GM18867 (cell line): Measurements from ENCODE around the gene RND3.

Experiments
- ATAC-seq: cut with Tn5 transposase; IDR thresholded peaks from one replicate; pipeline ENCODE4 v1.9.1; 2021; ENCODE audit warnings: mild to moderate bottlenecking, moderate library complexity; ENCODE audit not compliant: unreplicated experiment

RND3 gene

DNA sequence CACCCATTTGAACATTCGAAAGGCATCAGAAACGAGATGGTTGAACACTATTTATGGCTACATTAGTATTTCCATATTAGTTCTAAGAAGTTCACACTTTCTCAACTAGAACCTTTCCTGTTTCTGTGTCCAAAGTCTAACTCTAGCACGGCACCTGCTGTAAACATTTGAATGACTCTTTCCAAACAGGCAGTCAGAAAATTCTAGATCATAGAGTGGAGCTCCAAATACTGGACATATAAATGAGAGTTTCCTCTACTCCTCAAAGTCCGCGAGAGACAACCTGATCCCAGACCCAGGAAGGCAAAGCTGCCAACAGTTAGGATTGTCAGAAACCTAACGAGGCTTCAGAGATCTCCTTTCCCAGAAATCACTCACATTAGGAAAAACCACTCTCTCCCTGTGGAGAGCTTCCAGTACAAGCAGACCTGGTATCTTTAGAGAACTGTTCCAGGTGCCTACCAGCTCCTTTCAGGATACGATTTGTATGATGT lies 10.6 kb downstream of the RND3 start:
- ATAC-seq = peak; percentile 61

DNA sequence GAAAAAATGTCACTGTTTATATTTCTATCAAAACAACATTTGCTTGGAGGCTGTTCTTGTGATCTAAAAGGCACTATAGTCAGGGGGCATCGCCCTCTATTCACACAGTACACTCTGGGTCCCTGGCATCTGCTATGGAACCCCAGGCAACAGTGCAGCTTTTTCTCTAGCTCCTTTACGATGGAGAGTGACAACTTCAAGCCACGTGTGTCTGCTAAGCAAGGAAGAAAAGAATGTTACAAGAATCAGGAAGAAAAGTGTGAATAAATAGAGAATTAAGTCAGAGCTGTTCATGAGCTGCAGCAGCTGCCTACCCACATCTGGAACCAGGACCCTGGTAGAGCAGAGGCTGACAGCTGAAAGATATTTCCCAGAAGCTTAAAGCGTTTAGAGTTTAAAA lies 11.2 kb downstream of the RND3 start:
- peak; percentile 1 for ATAC-seq

DNA sequence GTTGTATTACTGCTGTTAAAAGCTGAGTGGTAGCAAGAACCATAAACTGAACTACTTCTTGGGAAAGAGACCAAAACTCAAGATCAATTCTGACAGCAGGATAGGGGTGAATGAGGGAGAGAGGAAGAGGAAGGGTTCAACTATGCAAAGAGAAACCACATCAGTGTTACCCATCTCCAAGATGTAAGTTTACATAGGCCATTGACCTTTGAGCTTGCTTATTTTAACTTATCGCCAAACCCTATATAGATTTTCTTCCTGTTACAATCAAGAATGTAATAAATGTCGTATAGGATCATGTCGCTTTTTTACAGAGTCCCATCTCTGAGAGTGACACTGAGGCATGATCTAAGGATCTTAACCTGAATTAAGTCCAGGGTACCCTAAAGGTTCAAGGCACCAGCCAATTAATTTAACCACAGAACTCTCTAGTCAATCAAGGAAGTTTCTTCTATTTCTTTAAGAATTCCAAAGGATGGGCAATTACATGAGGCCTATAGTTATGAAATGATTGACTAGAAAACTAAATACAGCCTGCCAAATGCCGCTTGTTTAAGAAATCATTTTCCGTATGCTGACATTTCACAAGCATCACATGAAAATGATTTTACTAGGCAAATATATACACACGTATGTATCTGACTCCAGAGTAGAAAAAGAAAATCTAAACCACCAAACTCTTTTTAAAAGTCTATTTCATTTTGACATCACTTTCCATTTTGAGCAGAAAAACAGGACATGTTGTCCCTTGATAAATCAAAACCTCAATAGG lies 11.8 kb downstream of the RND3 start:
- ATAC-seq = no peak

DNA sequence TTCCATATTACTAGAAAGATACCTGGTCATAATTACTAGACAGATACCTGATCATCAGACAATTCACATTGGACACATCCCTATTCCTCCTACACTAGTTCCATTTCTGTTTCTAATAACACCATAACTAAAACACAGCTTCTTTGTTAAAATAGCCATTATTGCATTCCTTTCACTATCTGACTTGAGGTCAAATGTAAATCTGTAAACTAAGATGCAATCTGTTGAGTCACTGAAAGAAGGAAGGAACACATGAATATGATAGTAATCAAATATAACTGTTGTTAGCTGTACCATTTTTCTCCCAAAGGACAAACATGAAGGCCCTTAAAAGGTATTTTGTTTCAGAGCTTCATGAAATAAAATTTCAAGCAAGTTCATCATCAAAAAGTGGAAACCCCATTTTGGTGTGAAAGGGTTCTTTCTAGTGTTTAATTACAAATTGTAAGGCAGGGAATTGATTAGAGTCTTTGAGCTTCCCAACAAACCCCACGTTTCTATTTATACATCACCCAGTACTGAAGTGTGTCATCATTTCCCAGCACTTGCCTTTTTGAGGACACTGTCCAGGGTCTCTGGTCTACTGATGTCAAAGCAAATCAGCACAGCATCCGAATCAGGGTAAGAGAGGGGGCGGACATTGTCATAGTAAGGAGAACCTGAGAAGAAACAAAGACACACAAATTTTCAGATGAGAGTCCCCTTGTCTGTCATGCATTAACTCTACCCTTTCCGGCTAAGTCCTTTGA lies 13.0 kb downstream of the RND3 start:
- ATAC-seq = no peak

DNA sequence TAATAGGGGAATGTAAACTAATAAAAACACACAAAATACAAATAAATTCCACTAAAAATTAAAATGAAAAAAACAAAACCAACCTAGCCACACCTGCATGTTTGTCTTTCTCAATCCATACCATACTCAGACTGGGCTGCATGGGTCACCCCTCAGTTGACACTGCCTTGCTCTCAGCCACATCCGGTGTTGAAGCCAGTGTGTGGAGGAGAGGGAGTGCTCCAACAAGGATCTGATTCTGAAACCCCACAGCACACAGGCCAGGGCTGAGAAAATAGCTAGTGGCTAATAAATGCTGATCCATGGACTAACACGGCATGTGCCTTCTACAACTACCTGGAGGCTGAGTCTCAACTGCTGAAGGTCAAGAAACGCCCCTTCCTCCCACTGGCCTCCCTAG lies 13.7 kb downstream of the RND3 start:
- no peak for ATAC-seq

DNA sequence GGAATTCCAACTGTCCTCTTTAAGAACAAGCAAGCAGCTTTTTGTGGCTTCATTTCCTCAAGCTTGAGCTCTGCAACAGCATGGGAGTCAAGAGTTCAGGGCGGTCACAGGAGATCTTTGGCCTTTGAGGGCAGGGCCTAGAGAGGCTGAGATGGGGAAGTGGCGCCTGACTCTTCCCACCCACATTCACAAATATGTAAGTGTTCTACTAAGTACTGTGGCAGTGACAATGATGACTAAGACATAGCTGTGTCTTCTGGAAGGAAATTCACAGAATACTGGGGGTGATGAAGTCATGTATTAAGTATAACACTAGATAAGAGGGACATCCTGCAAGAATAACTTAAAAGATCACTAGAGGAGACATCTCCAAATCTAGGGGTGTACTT lies 15.0 kb downstream of the RND3 start:
- peak; percentile 87 for ATAC-seq

DNA sequence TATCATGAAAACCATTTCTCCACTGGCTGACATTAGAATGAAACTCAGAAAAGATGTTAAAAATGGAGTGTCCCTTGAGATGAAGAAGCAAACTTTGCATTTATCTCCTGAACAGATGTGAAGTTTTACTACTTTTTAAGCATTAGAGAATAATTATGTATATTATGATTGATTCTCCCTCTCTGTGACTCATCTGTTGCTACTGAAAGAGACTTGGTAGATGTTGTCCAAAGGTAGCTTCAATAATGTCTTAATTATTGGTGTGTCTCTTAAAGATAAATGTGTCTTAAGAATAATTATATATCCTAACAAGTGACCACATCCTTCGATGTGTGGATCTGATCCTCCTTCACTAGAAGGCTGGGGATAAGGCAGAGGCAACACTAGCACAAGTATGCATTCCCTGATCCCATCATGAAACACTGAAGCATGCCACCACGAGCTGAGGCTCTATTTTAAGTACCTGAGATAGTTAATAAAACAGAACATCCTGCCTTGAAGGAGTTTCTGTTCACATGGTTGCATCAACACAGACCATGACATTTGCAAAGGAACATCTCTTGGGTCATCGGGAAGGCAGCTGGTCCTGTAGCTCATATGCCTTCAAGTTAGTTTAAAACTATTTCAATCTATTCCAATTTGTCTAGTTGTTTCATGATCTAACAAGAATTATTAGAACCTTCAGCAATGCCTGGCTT lies 15.5 kb downstream of the RND3 start:
- ATAC-seq = peak; percentile 14

DNA sequence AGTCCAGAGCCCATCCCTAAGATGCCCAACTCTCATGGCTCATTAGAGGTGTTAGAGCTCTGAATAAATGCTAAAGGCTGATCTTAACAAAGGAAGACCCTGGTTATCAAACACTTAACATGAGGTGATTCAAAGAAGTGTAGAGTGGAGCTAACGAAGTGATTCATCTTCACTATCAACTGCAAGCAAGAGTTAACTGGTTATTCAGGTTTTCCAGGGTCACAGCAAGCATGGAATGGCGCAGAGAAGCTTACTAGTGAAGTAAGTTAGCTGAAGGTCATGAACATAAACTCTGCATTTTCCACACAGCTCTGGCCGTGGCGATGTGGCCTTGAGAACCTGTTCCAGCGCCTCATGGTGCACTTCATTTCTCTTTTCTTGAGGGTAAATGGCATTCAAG lies 17.0 kb downstream of the RND3 start:
- no peak for ATAC-seq

DNA sequence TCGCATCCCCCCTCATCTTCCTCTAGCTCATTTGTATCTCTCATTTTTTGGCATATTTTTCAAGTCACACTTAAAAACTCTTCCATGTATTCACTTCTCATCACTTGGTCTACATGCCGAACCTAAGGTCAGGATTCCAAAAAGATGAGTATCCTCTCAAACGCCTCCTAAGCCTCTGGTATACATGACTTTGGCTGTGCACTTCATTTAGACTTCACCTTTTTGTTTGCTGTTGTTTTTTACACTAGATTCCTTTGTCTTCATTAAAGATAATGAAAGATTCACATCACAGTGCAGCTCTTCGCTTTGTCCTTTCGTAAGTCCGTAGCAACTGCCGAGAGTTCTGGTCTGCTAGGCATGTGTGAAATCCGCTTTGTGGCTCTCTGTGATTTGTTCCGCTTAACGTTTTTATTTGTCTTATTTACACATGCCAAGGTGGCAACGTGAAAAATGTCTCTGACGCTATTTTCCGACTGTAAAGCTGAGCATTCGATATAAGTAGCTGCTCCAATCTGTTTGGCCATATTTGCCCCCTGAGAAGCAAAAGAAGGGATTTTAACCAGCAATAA lies 17.7 kb downstream of the RND3 start:
- ATAC-seq = no peak

DNA sequence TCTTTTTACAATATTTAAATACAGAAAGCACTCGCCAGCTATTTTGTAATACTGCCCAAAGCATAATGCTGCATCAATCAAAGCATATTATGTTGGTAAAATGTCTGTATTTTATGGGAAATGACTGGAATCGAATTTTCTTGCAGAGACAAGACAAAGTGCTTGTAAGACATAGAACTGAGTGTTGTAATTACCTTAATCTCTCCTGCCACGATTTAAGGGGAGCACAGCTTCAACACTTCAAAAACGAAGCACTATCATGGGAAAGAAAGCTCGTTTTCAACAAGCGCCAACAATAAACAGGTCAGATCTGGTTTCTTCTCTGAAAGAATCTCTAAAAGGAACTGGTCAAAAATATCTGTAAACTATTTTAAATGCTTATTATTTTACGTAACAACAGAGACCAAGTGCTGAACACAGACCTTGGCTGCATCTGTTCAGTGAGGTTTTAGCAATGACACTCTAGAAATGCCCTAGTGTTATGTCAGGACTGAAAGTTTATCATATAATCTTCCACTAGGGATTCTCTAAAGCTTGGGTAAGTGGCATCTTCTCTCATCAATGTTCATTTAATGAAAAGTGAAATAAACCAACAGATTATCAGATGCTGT lies 19.0 kb downstream of the RND3 start:
- no peak for ATAC-seq

DNA sequence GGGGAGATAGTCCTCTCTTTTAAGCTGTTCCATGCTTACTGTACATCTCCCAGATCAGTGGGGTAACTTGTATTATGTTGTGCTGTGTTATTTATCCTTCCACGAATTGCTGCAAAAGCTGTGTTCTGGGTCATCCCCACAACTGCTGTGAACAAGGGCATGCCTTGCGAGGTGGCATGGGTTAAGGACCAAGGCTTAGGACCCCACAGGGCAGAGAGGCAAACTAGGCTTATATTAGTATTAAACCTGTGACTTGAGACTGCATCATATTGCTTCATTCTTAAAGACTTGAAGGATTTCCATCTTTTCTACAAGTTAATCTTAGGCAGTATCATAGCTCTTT lies 19.9 kb downstream of the RND3 start:
- ATAC-seq = no peak

DNA sequence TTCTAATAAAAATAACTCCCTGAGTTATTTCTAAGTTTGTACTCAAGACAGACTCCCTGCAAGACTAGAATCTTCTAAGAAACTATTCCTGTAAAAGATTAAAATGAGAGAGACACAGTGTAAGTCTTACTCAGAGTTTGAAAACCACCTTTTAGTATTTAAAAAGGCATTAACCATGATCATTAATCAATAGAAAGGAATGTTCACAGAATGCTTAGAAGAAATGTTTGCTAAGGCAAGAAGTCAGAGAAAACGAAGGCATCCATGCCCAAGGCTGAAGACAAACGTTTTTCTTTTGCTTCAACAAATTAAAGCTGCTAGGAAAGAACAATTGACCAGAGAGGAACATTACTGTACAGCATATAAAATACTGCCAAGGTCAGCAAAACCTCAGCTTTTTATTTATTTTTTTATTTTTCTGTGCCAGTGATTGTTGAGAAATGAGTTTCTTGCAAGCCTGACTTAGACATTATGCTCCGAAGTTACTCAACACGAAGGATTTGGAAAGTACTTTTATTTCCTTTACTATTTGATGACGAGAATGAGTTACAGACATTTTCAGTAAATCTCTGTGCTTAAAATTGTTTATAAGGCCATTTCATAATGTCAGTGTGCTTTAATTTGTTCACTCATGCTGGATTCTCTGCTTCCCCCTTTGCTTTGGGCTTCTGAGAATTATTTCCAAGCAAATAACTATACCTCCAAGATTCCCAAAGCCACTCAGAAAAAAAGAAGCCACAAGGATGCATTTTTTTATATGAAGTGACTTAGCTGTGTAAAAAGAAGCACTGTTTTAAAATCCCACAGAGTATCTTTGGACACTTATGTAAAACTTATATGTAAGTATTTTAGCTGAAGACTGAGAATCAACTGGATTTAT lies 20.5 kb downstream of the RND3 start:
- no peak for ATAC-seq

DNA sequence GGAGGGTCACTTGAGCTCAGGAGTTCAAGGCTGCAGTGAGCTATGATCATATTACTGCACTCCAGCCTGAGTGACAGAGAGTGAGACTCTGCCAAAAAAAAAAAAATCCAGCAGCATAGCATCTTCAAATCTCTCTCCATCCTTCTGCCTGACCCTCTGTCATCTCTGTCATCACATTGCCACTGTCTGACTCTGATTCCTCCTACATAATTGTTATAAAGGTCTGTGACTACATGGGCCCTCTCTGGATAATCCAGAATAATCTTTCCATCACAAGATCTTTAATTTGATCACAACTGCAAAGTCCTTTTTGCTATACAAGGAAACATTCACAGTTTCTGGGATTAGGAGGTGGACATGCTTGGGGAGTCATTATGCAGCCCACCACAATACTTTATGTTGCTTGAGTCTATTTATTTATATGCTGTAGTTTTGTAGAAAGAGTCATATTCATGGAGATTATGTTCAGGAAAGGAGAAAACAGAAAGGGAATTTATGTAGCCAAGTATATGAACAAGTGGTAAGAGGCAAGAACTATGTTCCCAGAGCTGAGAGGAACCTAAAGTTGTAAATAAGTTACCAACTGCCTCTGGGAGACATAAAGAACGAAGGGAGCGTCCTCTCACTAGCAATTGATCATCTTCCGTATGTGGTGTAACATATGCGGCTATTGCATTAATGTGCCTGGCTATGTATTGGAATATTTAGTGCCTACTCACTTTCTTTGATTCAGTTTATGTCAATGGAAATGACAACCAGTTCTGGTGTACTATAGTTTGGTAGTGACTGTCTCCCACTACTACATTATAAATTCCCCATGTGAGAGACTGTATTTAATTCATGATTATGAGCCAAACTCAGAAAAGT lies 21.5 kb downstream of the RND3 start:
- ATAC-seq = no peak

DNA sequence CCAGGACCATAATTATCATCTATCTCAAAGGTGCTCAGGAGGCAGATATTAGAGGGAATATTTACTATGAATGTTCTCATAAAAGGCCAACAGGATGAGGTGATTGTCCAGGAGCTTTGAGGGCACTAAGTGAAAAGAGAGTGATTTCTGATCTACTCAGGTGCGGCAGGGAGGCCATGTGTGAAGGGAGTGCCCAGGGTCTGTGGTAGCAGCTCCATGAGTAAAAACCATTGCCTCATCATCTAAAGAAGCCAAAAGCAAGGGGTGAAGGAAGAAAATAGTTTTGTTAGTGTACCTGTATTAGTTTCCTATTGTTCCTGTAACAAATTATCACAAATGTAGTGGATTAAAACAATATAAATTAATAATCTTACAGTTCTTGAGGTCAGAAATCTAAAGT lies 22.5 kb downstream of the RND3 start:
- no peak for ATAC-seq

DNA sequence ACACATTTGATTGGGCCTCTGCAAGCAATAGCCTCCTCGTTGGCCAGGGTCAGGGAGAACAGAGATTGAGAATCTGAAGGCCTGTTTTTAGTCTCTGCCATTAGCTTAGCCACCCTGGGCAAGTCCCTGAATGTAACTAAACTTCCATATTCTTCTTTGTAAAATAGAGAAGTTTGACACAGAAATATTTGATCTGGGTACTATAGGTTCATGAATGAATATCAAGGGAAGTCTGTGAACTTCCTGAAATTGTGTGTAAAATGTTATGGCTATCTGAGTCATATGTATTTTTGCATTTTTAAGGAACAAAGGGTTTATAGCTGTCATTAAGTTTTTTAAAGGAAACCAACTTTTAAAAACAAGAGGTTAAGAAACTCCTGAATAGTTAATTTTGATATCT lies 23.2 kb downstream of the RND3 start:
- no peak for ATAC-seq

DNA sequence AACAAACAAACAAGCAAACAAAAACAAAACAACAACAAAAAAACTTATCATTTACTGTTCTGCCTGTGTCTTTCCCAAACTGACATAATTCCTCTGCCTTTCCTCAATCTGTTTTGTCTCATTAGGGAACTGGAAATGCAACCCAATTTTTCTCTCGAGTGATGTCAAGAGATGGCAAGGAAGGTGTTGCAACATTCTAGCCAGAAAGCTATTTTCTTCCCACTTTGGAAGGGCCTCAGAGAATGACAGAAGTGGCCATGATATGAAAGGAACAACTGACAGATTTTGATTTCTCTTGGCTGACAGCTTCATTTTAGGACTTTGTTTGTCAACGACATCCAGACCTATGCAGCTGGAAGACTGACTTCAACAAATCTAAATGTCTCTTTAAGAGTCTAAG lies 24.7 kb downstream of the RND3 start:
- ATAC-seq = no peak

DNA sequence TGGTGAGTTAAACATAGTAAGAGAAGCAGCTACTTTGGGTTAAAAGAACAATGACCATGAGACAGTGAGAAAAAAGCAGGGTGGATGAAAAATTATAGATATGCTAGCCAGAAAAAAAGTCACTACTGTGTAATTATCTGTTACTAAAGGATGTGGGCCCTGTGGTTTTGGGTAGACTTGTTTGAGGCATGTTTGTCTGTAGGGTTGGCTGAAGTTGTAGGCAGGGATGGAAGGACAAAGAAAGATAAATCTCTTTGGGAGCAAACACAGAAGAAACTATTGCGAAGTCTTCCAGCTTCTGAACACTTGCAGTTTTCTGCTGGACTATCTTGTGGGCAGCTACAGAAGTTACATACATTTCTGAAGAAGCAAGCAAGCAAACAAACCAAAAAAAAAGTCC lies 28.2 kb downstream of the RND3 start:
- ATAC-seq = no peak

DNA sequence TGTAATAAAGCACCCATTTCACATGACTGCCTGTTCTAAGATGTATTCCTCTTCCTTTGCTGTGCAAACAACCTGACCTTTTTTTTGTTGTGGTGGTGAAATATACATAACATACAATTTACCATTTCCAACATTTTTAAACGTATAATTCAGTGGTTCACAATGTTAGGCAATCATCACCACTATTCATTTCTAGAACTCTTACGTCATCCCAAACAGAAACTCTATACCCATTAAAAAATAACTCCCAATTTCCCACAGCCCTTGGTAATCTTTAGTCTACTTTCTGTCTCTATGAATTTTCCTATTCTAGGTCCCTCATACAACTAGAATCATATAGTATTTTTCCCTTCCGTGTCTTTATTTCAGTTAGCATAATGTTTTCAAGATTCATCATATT lies 36.7 kb downstream of the RND3 start:
- ATAC-seq = no peak

DNA sequence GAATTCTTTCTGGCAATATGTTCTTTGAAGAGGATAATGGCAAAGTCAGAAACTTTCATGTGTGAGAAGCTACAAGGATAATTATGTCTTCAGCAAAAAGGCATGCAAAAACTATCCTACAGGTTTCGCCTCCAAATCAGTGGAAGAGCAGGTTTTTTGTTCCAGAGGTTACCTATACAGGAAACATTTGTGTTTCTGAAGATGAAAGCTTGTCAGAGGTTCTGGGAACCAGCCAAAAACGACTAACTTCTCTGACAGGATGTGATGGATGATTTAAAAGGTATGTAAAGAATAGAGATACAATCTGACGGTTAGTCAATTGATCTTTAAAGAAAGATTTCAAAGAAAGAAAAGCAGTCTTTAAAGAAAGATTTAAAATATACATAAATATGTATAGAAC lies 37.6 kb downstream of the RND3 start:
- ATAC-seq = no peak
